ENCODE measurements around the gene WWC1.

- TF ChIP-seq POLR2A (IDR thresholded peaks at IDR 0.05) (no peak), CTCF (IDR thresholded peaks at IDR 0.05) (no peak)
Measured at GRCh38 chr5:168404365-168404764, 112.9 kb downstream of the WWC1 start.

All from vagina (tissue), 2 donors.